ENCODE results near the gene MYO5A.

DNA sequence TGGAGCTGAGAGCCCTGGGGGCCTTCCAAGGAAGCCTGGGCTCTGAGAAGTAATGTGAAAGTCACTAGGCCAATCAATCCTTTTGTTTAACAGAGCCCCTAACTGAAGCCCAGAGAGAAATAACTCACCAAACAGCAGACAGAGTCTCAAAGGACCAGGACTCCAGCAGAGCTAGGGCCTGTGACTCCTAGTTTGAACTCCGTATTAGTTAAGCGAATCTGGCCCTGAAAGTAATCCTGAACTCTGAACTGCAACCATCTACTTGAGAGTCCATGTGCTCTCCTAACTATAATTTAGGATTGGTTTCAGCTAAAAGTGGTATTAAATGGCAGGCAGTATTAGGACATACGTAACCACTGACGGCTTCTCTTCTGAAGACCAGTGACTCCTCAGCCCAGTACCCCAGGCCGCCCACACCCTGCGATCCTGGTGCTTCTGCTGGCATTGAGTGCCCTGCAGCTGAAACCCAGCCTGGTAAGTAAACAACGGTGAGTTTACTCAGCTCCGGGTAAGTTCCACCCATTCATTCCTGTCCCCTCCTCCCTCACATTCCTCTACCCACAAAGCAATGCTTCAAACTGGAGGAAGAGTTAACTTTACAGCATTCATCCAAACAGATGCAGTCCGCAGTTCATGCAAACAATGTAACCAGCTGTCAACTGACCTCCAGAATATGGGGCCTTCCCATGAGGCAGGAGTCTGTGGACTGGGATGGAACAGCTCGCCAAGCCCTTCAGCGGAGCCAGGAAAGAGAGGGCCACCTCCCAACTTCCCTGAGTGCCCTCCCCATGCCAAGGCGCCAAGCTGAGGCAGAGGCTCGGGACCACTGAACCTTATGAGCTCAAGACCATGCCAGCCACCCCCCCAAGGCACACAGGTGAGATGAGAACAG lies 240.4 kb downstream of the MYO5A start:
- TF ChIP-seq GATA2 (IDR thresholded peaks at IDR 0.05; ENCODE audit: low read depth, low read length) (no peak), GATA3 (IDR thresholded peaks at IDR 0.05; ENCODE audit: low read depth, low read length) (no peak)
